Ovary (tissue), 3 donors: ENCODE data around the gene MICU2.

ENCODE experiments used
- POLR2A ChIP-seq: fragments of 450-650 bp; IDR thresholded peaks from one replicate; pipeline ENCODE4 v1.6.1; 2017; ENCODE audit warnings: antibody characterized with exemption, mild to moderate bottlenecking, moderate library complexity
- TF ChIP-seq, protein P1 (sequence below), 3 donors: fragments of 450-650 bp in 2 of 3; fragments of 200-600 bp in 1 of 3; IDR thresholded peaks; one replicate each; pipeline versions ENCODE4 v1.5.1 to v1.8.0; 2016 to 2022; ENCODE audit warnings: antibody characterized with exemption in 3 of 3, mild to moderate bottlenecking in 1 of 3
- donor health status: DM: no; HTN: no; CAD: no.

DNA sequence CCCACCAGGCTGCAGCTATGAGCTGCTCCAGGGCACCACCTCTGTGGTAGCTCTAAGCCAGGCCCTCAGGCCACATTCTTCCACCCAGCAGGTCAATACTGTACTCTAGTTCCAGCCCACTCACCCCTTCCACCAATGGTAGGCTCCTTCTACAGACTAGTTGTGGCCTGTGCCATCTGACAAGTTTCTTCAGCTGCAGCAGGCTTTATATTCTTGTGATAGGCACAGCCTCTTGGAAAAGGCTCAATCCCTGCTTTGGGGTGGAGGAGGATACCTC, 8.5 kb downstream of the MICU2 start:
- TF ChIP-seq, protein P1, sequence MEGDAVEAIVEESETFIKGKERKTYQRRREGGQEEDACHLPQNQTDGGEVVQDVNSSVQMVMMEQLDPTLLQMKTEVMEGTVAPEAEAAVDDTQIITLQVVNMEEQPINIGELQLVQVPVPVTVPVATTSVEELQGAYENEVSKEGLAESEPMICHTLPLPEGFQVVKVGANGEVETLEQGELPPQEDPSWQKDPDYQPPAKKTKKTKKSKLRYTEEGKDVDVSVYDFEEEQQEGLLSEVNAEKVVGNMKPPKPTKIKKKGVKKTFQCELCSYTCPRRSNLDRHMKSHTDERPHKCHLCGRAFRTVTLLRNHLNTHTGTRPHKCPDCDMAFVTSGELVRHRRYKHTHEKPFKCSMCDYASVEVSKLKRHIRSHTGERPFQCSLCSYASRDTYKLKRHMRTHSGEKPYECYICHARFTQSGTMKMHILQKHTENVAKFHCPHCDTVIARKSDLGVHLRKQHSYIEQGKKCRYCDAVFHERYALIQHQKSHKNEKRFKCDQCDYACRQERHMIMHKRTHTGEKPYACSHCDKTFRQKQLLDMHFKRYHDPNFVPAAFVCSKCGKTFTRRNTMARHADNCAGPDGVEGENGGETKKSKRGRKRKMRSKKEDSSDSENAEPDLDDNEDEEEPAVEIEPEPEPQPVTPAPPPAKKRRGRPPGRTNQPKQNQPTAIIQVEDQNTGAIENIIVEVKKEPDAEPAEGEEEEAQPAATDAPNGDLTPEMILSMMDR (IDR thresholded peaks at IDR 0.05): no peak
- TF ChIP-seq POLR2A: no peak
